PC-9 (cell line): Measurements from ENCODE around the gene STAT4.

Experiments used
- CTCF ChIP-seq: fragments of 200-600 bp; sonication (generic); conservative IDR thresholded peaks from 2 replicates; pipeline ENCODE4 v1.6.1; 2017; ENCODE audit warnings: mixed run types, antibody characterized with exemption, mild to moderate bottlenecking, moderate library complexity
- EZH2 ChIP-seq: fragments of 200-600 bp; sonication (generic); IDR thresholded peaks from 2 replicates; pipeline ENCODE4 v1.8.0; 2017; ENCODE audit warnings: antibody characterized with exemption, low read depth

GRCh38 chr2:191006997-191007783 lies 143.6 kb downstream of the STAT4 start:
- TF ChIP-seq CTCF (no peak), EZH2 (no peak)
